Smooth muscle cell (in vitro differentiated cells): Measurements from ENCODE around the gene ING4. TPM values are rescaled to one million over a fixed set of nuclear protein-coding genes. Genes with fewer than 3 reads are reported as not detected.

Source experiments
- DNase-seq: peaks from one replicate; lab custom pipeline; 2025; ENCODE audit not compliant: unreplicated experiment; lab: John Stamatoyannopoulos, UW
- H2AFZ ChIP-seq: fragments of 200-600 bp; sonication (generic); 2 replicates; pipeline ENCODE4 v1.6.0; 2016; ENCODE audit warnings: antibody characterized with exemption, low read depth, mild to moderate bottlenecking
- H3F3A ChIP-seq: fragments of 200-600 bp; sonication (generic); 2 replicates; pipeline ENCODE4 v1.6.0; 2017; ENCODE audit warnings: antibody characterized with exemption, low read depth
- H3K27ac ChIP-seq: fragments of 200-600 bp; sonication (generic); 2 replicates; pipeline ENCODE4 v1.5.1; 2016; ENCODE audit warnings: low read depth, mild to moderate bottlenecking
- H3K27me3 ChIP-seq: fragments of 200-600 bp; sonication (generic); 2 replicates; pipeline ENCODE4 v1.6.1; 2016; ENCODE audit warnings: low read depth, mild to moderate bottlenecking
- H3K36me3 ChIP-seq: fragments of 200-600 bp; sonication (generic); 2 replicates; pipeline ENCODE4 v1.5.1; 2016; ENCODE audit warnings: low read depth
- H3K4me1 ChIP-seq: fragments of 200-600 bp; sonication (generic); 2 replicates; pipeline ENCODE4 v1.5.1; 2016; ENCODE audit warnings: low read depth
- H3K4me2 ChIP-seq: fragments of 200-600 bp; sonication (generic); 2 replicates; pipeline ENCODE4 v1.6.0; 2016; ENCODE audit warnings: mild to moderate bottlenecking
- H3K4me3 ChIP-seq: fragments of 200-600 bp; sonication (generic); 2 replicates; pipeline ENCODE4 v1.5.1; 2016; ENCODE audit warnings: mild to moderate bottlenecking
- H3K79me2 ChIP-seq: fragments of 200-600 bp; sonication (generic); 2 replicates; pipeline ENCODE4 v1.6.0; 2016; ENCODE audit warnings: low read depth, mild to moderate bottlenecking
- H3K9ac ChIP-seq: fragments of 200-600 bp; sonication (generic); 2 replicates; pipeline ENCODE4 v1.6.0; 2016; ENCODE audit warnings: low read depth
- H3K9me3 ChIP-seq: fragments of 200-600 bp; sonication (generic); replicated peaks from 2 replicates; pipeline ENCODE4 v1.5.1; 2016; ENCODE audit warnings: low read depth
- H4K20me1 ChIP-seq: fragments of 200-600 bp; sonication (generic); 2 replicates; pipeline ENCODE4 v1.6.0; 2016; ENCODE audit warnings: low read depth
- CTCF ChIP-seq: fragments of 200-600 bp; sonication (generic); IDR thresholded peaks from 2 replicates; pipeline ENCODE4 v1.5.1; 2017; ENCODE audit warnings: borderline replicate concordance, mild to moderate bottlenecking, antibody characterized with exemption; ENCODE audit not compliant: insufficient read depth, poor library complexity, severe bottlenecking
- WGBS: methylation state at CpG from one replicate; pipeline ENCODE4 v1.1.7; 2016; ENCODE audit warnings: low lambda C conversion rate; 5-methylcytosine and 5-hydroxymethylcytosine counted together
- polyA plus RNA-seq: library from polyadenylated mRNA; unstranded; fragments of >200 nt; fragmentation: Nextera tagmentation; extraction: Ambion mirVana; gene quantifications from 2 replicates; pipeline ENCODE4 v1.2.1, GENCODE V29; 2016
- total RNA-seq: library from RNA; depleted of rRNA; stranded (reverse); fragments of >200 nt; gene quantifications from 2 replicates; pipeline ENCODE4 v1.2.3, GENCODE V29; 2014

Gene ING4
- total and polyA plus RNA-seq, 2 experiments from 2014 or later, result 24.8 to 27.0 TPM

GRCh38 chr12:6701078-6701768, 38.3 kb upstream of the ING4 start:
- Histone ChIP-seq H3F3A (no peaks in the 10 kb centered on the region), H3K27me3 (peaks cover 34% of the 10 kb centered on the region), H3K79me2 (no peaks in the 10 kb centered on the region), H3K9me3 (no peaks in the 10 kb centered on the region), H3K9ac (no peak overlapping the region), H3K4me1 (no peaks in the 10 kb centered on the region), H2AFZ (peak overlapping the region; percentile 82), H4K20me1 (no peaks in the 10 kb centered on the region), H3K36me3 (no peaks in the 10 kb centered on the region), H3K4me2 (peak overlapping the region; percentile 98), H3K27ac (no peak overlapping the region), H3K4me3 (peak overlapping the region; percentile 78)
- DNase-seq, result no peak
- whole genome bisulfite sequencing, result 25% methylated on average over 13 of the region's 13 CpGs
- TF ChIP-seq CTCF, result no peak

GRCh38 chr12:6700646-6701051, 37.7 kb upstream of the ING4 start, which contains the start of gene PIANP:
TSS of gene PIANP (minus strand) at chr12:6700815. CDS start at chr12:6698061, 2,754 bp downstream.
- no peak for TF ChIP-seq CTCF
- H2AFZ ChIP-seq, result peak within 1 kb of the TSS; percentile 82
- 3% methylated on average over 12 of the region's 43 CpGs for WGBS
- H3K4me1 ChIP-seq, result no peaks in the 10 kb centered on the region
- no peaks in the 10 kb centered on the region for H3K9me3 ChIP-seq
- H3K36me3 ChIP-seq, result no peaks in the 10 kb centered on the region
- H3K4me3 ChIP-seq, result peak within 1 kb of the TSS; percentile 78
- no peak within 1 kb of the TSS for H3K27ac ChIP-seq
- H3K27me3 ChIP-seq, result peaks cover 34% of the 10 kb centered on the region
- no peak within 1 kb of the TSS for H3K9ac ChIP-seq
- DNase-seq, result peak; percentile 17
- H3K79me2 ChIP-seq, result no peaks in the 10 kb centered on the region
- H4K20me1 ChIP-seq, result no peaks in the 10 kb centered on the region
- H3K4me2 ChIP-seq, result peak within 1 kb of the TSS; percentile 98
- H3F3A ChIP-seq, result no peaks in the 10 kb centered on the region

- H3K27ac ChIP-seq, result no peak overlapping the region
- no peaks in the 10 kb centered on the region for H3K79me2 ChIP-seq
- H2AFZ ChIP-seq, result peak overlapping the region; percentile 82
- H3K4me3 ChIP-seq, result peak overlapping the region; percentile 78
- H3F3A ChIP-seq, result no peaks in the 10 kb centered on the region
- DNase-seq, result no peak
- H4K20me1 ChIP-seq, result no peaks in the 10 kb centered on the region
- TF ChIP-seq CTCF, result no peak
- no peaks in the 10 kb centered on the region for H3K9me3 ChIP-seq
- no peak overlapping the region for H3K9ac ChIP-seq
- no peaks in the 10 kb centered on the region for H3K4me1 ChIP-seq
- WGBS, result 0% methylated on average over 24 of the region's 65 CpGs
- H3K27me3 ChIP-seq, result peaks cover 34% of the 10 kb centered on the region
- H3K36me3 ChIP-seq, result no peaks in the 10 kb centered on the region
- peak overlapping the region; percentile 98 for H3K4me2 ChIP-seq
Observed at GRCh38 chr12:6699989-6700645, 37.2 kb upstream of the ING4 start.
